CD4-positive, alpha-beta T cell (primary cell): ENCODE measurements around the gene ATP2B2. TPM values are rescaled to one million over a fixed set of nuclear protein-coding genes. Genes with fewer than 3 reads are reported as not detected.

Source experiments
- ATAC-seq: fragments of 200-7000 bp; cut with Tn5 transposase; one replicate; pipeline ENCODE4 v1.10.0; 2022; ENCODE audit warnings: mild to moderate bottlenecking; ENCODE audit not compliant: poor library complexity
- CTCF ChIA-PET: fragments of 350-600 bp; sonication (Branson Sonifier 250); formaldehyde crosslinking; loops from one replicate; lab custom pipeline; 2021; ENCODE audit warnings: antibody characterized with exemption, inconsistent platforms; lab: Charles Lee
- POLR2A ChIA-PET: fragments of 350-600 bp; sonication (Branson Sonifier 250); formaldehyde crosslinking; loops from one replicate; lab custom pipeline; 2021; ENCODE audit warnings: antibody characterized with exemption, inconsistent platforms; lab: Charles Lee
- DNase-seq, 14 experiments: peaks; one replicate each; pipeline ENCODE4 v3.0.0-alpha.2; 2013 to 2020; ENCODE audit warnings: mixed read lengths in 2 of 14
- H3K27ac ChIP-seq, 2 donors: one replicate each; pipeline versions ENCODE4 v1.5.1 to v1.7.0; 2013; ENCODE audit warnings: low read length in 2 of 2, low read depth in 1 of 2, mild to moderate bottlenecking in 1 of 2
- H3K27me3 ChIP-seq, 2 experiments: 1 replicate in 1 of 2; 2 replicates in 1 of 2; pipeline versions ENCODE4 v1.6.1 to v1.7.0; 2013; ENCODE audit warnings: low read length in 2 of 2, control low read depth in 1 of 2, mild to moderate bottlenecking in 1 of 2, moderate library complexity in 1 of 2; ENCODE audit not compliant: insufficient read depth in 2 of 2, control insufficient read depth in 1 of 2
- H3K36me3 ChIP-seq: one replicate; pipeline ENCODE4 v1.6.1; 2013; ENCODE audit warnings: low read length, control low read depth; ENCODE audit not compliant: insufficient read depth
- H3K4me1 ChIP-seq: one replicate; pipeline ENCODE4 v1.6.1; 2013; ENCODE audit warnings: low read length, control low read depth; ENCODE audit not compliant: insufficient read depth
- H3K4me3 ChIP-seq: one replicate; pipeline ENCODE4 v1.5.1; 2013; ENCODE audit warnings: mild to moderate bottlenecking, low read length, moderate library complexity
- H3K9me3 ChIP-seq, 2 experiments: 1 replicate in 1 of 2; 2 replicates in 1 of 2; pipeline versions ENCODE4 v1.6.1 to v1.7.0; 2013; ENCODE audit warnings: low read length in 2 of 2, mild to moderate bottlenecking in 2 of 2, control low read depth in 1 of 2, moderate library complexity in 1 of 2; ENCODE audit not compliant: control insufficient read depth in 1 of 2, insufficient read depth in 1 of 2
- H3K27ac Mint-ChIP-seq: one replicate; pipeline ENCODE4 v1.8.0; 2020; ENCODE audit warnings: mixed read lengths
- H3K27me3 Mint-ChIP-seq: one replicate; pipeline ENCODE4 v1.8.0; 2021; ENCODE audit warnings: mixed read lengths
- H3K36me3 Mint-ChIP-seq: one replicate; pipeline ENCODE4 v1.8.0; 2021; ENCODE audit warnings: low read depth, mixed read lengths
- H3K4me1 Mint-ChIP-seq: one replicate; pipeline ENCODE4 v1.8.0; 2021; ENCODE audit warnings: low read depth, mixed read lengths
- H3K4me3 Mint-ChIP-seq: one replicate; pipeline ENCODE4 v1.8.0; 2020; ENCODE audit warnings: mild to moderate bottlenecking, mixed read lengths
- H3K9me3 Mint-ChIP-seq: one replicate; pipeline ENCODE4 v1.8.0; 2020; ENCODE audit warnings: mixed read lengths
- CTCF ChIP-seq: fragments of 200-600 bp; IDR thresholded peaks from one replicate; pipeline ENCODE4 v1.8.0; 2022; ENCODE audit warnings: antibody characterized with exemption, mild to moderate bottlenecking
- intact Hi-C, 2 experiments: fragments of 100-400 bp; cut with DNase I in 1 of 2; cut with micrococcal nuclease in 1 of 2; formaldehyde crosslinking; loops; one replicate each; pipeline versions ENCODE4 v1.15.1 to v1.9.0; 2023 to 2025; cut with DNase I, micrococcal nuclease
- total RNA-seq, 174 experiments: library from RNA in 2 of 174; stranded (reverse) in 2 of 174; gene quantifications; one replicate each; pipeline ENCODE4 v1.2.3 and lab custom pipeline; 2021 to 2026

The ATP2B2 gene
- total RNA-seq, 2 experiments from 2014 or later, result not detected

GRCh38 chr3:10374311-10374710 lies 131.1 kb downstream of the ATP2B2 start:
- H3K9me3 Mint-ChIP-seq, result no peaks in the 10 kb centered on the region
- CTCF ChIA-PET, result no interaction called here
- H3K27me3 Mint-ChIP-seq, result peaks cover 5% of the 10 kb centered on the region

DNA sequence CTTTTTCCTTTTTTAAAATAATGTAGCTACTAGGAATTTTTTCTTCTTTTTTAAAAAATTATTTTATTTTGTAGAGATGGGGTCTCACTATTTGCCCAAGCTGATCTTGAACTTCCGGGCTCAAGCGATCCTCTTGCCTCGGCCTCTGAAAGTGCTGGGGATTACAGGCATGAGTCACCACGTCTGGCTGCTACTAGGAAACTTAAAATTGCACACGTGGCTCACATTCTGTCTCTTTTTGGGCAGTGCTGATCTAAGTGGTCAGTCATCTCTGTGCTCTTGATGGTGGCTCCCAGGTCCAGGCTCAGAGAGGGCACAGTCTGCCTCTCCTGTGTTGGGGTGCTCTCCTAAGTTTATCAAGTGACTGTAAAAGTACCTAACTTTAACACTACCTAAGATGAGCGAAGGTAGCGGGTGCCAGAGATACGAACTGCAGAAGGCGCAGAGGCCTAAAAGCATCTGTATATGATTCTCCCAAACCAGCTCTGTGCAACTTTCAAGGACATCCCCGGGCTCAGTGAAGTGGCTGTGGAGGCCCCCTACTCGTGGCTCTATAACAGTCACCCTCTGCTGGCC lies 131.6 kb downstream of the ATP2B2 start:
- intact Hi-C loops, result no loop called here
- no peak overlapping the region for H3K27ac ChIP-seq
- ATAC-seq (no peak), DNase-seq (no peak)
- H3K4me3 ChIP-seq, result no peak overlapping the region
- no peaks in the 10 kb centered on the region for H3K36me3 ChIP-seq
- Mint-ChIP-seq H3K27ac (no peak overlapping the region), H3K36me3 (no peaks in the 10 kb centered on the region), H3K4me1 (no peaks in the 10 kb centered on the region), H3K9me3 (no peaks in the 10 kb centered on the region), H3K27me3 (peaks cover 5% of the 10 kb centered on the region), H3K4me3 (no peak overlapping the region)
- no peak for TF ChIP-seq CTCF
- no peaks in the 10 kb centered on the region for H3K27me3 ChIP-seq
- ChIA-PET CTCF (no interaction called here), POLR2A (no interaction called here)
- H3K4me1 ChIP-seq, result no peaks in the 10 kb centered on the region
- H3K9me3 ChIP-seq, result peaks cover 0 to 9% of the 10 kb centered on the region in 2 experiments

More at GRCh38 chr3:10374311-10374710, 131.1 kb downstream of the ATP2B2 start:
- Histone ChIP-seq H3K27ac (no peak overlapping the region), H3K36me3 (no peaks in the 10 kb centered on the region), H3K4me3 (no peak overlapping the region), H3K27me3 (no peaks in the 10 kb centered on the region), H3K9me3 (peaks cover 0 to 9% of the 10 kb centered on the region in 2 experiments), H3K4me1 (no peaks in the 10 kb centered on the region)
- ATAC-seq, result no peak
- H3K36me3 Mint-ChIP-seq, result no peaks in the 10 kb centered on the region
- POLR2A ChIA-PET, result no interaction called here
- H3K4me1 Mint-ChIP-seq, result no peaks in the 10 kb centered on the region
- no peak for TF ChIP-seq CTCF
- H3K27ac Mint-ChIP-seq, result no peak overlapping the region
- DNase-seq, result no peak
- intact Hi-C loops, result no loop called here
- H3K4me3 Mint-ChIP-seq, result no peak overlapping the region

DNA sequence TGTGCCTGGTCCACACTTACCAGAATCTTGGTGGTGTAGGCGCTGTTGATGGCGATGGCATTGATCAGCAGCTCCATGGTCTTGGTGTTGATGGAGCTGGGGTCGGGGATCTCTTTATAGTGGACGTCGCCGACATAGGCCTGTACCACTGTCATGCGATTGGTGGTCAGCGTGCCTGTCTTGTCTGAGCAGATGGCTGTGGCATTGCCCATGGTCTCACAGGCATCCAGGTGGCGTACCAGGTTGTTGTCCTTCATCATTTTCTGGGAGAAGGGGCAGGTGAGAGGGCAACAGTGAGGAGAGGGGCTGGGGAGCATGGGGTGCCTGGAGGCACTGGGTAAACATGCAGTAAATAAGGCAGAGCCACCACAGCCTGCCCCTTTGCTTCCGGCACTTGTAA lies 133.6 kb downstream of the ATP2B2 start:
- no peak overlapping the region for H3K27ac Mint-ChIP-seq
- no peaks in the 10 kb centered on the region for H3K4me1 Mint-ChIP-seq
- H3K9me3 Mint-ChIP-seq, result no peaks in the 10 kb centered on the region
- DNase-seq, result no peak
- Histone ChIP-seq H3K4me1 (peaks cover 4% of the 10 kb centered on the region), H3K27me3 (no peaks in the 10 kb centered on the region), H3K4me3 (no peak overlapping the region), H3K36me3 (no peaks in the 10 kb centered on the region), H3K27ac (no peak overlapping the region), H3K9me3 (peaks cover 0 to 4% of the 10 kb centered on the region in 2 experiments)
- peaks cover 5% of the 10 kb centered on the region for H3K27me3 Mint-ChIP-seq
- intact Hi-C loops, result no loop called here
- H3K36me3 Mint-ChIP-seq, result no peaks in the 10 kb centered on the region
- CTCF ChIA-PET, result no interaction called here
- ATAC-seq, result no peak
- no peak overlapping the region for H3K4me3 Mint-ChIP-seq
- POLR2A ChIA-PET, result no interaction called here
- no peak for TF ChIP-seq CTCF
